Nucleus accumbens (tissue), 56 donors: ENCODE results near the gene ABLIM1.
A peak's percentile ranks its signal among the peaks of the same experiment; 100 is the strongest.

ENCODE experiments used
- DNase-seq, 56 donors: peaks; one replicate each; lab custom pipeline; 2025; lab: John Stamatoyannopoulos, UW

ABLIM1 gene

GRCh38 chr10:114593816-114594468 lies 64.1 kb downstream of the ABLIM1 start:
- DNase-seq: no peak

GRCh38 chr10:114593240-114593792 lies 64.8 kb downstream of the ABLIM1 start:
- DNase-seq: no peak

GRCh38 chr10:114590993-114591392 lies 67.1 kb downstream of the ABLIM1 start:
- no peak for DNase-seq

GRCh38 chr10:114584419-114584818 lies 73.7 kb downstream of the ABLIM1 start:
- peak in 3 of 56 donors; percentile 2 to 40 (median 33) for DNase-seq

GRCh38 chr10:114581071-114581470 lies 77.0 kb downstream of the ABLIM1 start:
- DNase-seq: no peak

GRCh38 chr10:114577133-114577532 lies 80.9 kb downstream of the ABLIM1 start:
- DNase-seq: no peak

- DNase-seq: no peak
These were observed 81.4 kb downstream of the ABLIM1 start for GRCh38 chr10:114576716-114577115.

GRCh38 chr10:114576132-114576487 lies 82.0 kb downstream of the ABLIM1 start:
- DNase-seq: no peak

GRCh38 chr10:114575417-114576131 lies 82.5 kb downstream of the ABLIM1 start:
- no peak for DNase-seq

GRCh38 chr10:114573330-114574045 lies 84.6 kb downstream of the ABLIM1 start:
- DNase-seq: no peak

- peak in 4 of 56 donors; percentile 3 to 18 (median 13) for DNase-seq
These were observed 86.6 kb downstream of the ABLIM1 start for GRCh38 chr10:114571316-114571999.

GRCh38 chr10:114566064-114566463 lies 92.0 kb downstream of the ABLIM1 start:
- DNase-seq: peak in 19 of 56 donors; percentile 9 to 79 (median 43)

- no peak for DNase-seq
These were observed 93.0 kb downstream of the ABLIM1 start for GRCh38 chr10:114565066-114565465.

- no peak for DNase-seq
These were observed 97.0 kb downstream of the ABLIM1 start for GRCh38 chr10:114561008-114561523.

GRCh38 chr10:114560144-114560543 lies 97.9 kb downstream of the ABLIM1 start:
- DNase-seq: no peak

- no peak for DNase-seq
These were observed 98.4 kb downstream of the ABLIM1 start for GRCh38 chr10:114559636-114560035.

- no peak for DNase-seq
These were observed 100.2 kb downstream of the ABLIM1 start for GRCh38 chr10:114557854-114558253.

- DNase-seq: no peak
These were observed 101.6 kb downstream of the ABLIM1 start for GRCh38 chr10:114556236-114557122.

- no peak for DNase-seq
These were observed 104.6 kb downstream of the ABLIM1 start for GRCh38 chr10:114553436-114553835.
